PC-3 (cell line): ENCODE results near the gene TMEFF1. TPM values are rescaled to one million over a fixed set of nuclear protein-coding genes. Genes with fewer than 3 reads are reported as not detected.

Experiments used
- ATAC-seq: fragments of 200-7000 bp; cut with Tn5 transposase; 2 replicates; pipeline ENCODE4 v1.9.1; 2020; ENCODE audit warnings: mild to moderate bottlenecking, moderate library complexity
- BruUV-seq: library from RNA; stranded (reverse); fragments of 400-500 nt; replicated peaks from 2 replicates; lab custom pipeline; 2021; lab: Mats Ljungman, UMichigan
- CTCF ChIA-PET: fragments of 300-600 bp; sonication (Branson Sonifier 250); formaldehyde crosslinking; loops from one replicate; lab custom pipeline; 2022; ENCODE audit warnings: antibody characterized with exemption; lab: Charles Lee
- POLR2A ChIA-PET: fragments of 300-600 bp; sonication (Branson Sonifier 250); formaldehyde crosslinking; loops from one replicate; lab custom pipeline; 2022; ENCODE audit warnings: antibody characterized with exemption; ENCODE audit not compliant: unreplicated experiment; lab: Charles Lee
- DNase-seq: peaks from one replicate; pipeline ENCODE4 v3.0.0-alpha.2; 2015
- H2AFZ ChIP-seq: fragments of 300-600 bp; sonication (generic); 2 replicates; pipeline ENCODE4 v1.6.0; 2016; ENCODE audit warnings: antibody characterized with exemption, low read length
- H3F3A ChIP-seq: fragments of 300-600 bp; sonication (generic); one replicate; pipeline ENCODE4 v1.6.0; 2017; ENCODE audit warnings: antibody characterized with exemption, low read length, control low read depth, mild to moderate bottlenecking; ENCODE audit not compliant: unreplicated experiment
- H3K27ac ChIP-seq: fragments of 300-600 bp; sonication (generic); 2 replicates; pipeline ENCODE4 v1.5.1; 2016; ENCODE audit warnings: mild to moderate bottlenecking, low read length
- H3K27me3 ChIP-seq: fragments of 300-600 bp; sonication (generic); 2 replicates; pipeline ENCODE4 v1.6.1; 2016; ENCODE audit warnings: low read length, mixed read lengths
- H3K36me3 ChIP-seq: fragments of 300-600 bp; sonication (generic); 2 replicates; pipeline ENCODE4 v1.6.1; 2016; ENCODE audit warnings: low read depth, mixed run types, low read length, mixed read lengths
- H3K4me1 ChIP-seq: fragments of 300-600 bp; sonication (generic); 2 replicates; pipeline ENCODE4 v1.5.1; 2016; ENCODE audit warnings: low read length; ENCODE audit not compliant: insufficient read depth
- H3K4me2 ChIP-seq: fragments of 300-600 bp; sonication (generic); 2 replicates; pipeline ENCODE4 v1.6.0; 2016; ENCODE audit warnings: low read length
- H3K4me3 ChIP-seq: fragments of 300-600 bp; sonication (generic); 2 replicates; pipeline ENCODE4 v1.5.1; 2016; ENCODE audit warnings: mild to moderate bottlenecking, low read length, mixed read lengths
- H3K79me2 ChIP-seq: fragments of 300-600 bp; sonication (generic); 2 replicates; pipeline ENCODE4 v1.6.1; 2017; ENCODE audit warnings: low read length, mixed read lengths
- H3K9ac ChIP-seq: fragments of 300-600 bp; sonication (generic); 2 replicates; pipeline ENCODE4 v1.6.0; 2016; ENCODE audit warnings: mild to moderate bottlenecking, low read length
- H3K9me2 ChIP-seq: fragments of 300-600 bp; sonication (generic); replicated peaks from 2 replicates; pipeline ENCODE4 v1.6.1; 2016; ENCODE audit warnings: mixed run types, low read length, mixed read lengths
- H3K9me3 ChIP-seq: fragments of 300-600 bp; sonication (generic); 2 replicates; pipeline ENCODE4 v1.6.1; 2016; ENCODE audit warnings: low read length, mixed read lengths
- H4K20me1 ChIP-seq: fragments of 300-600 bp; sonication (generic); 2 replicates; pipeline ENCODE4 v1.6.1; 2016; ENCODE audit warnings: low read length, mixed read lengths
- CTCF ChIP-seq: fragments of 300-600 bp; sonication (generic); conservative IDR thresholded peaks from 2 replicates; pipeline ENCODE4 v1.5.1; 2017; ENCODE audit warnings: antibody characterized with exemption, low read depth, mild to moderate bottlenecking, low read length
- EZH2 ChIP-seq: fragments of 300-600 bp; sonication (generic); IDR thresholded peaks from one replicate; pipeline ENCODE4 v1.6.1; 2017; ENCODE audit warnings: antibody characterized with exemption, mild to moderate bottlenecking, low read length; ENCODE audit not compliant: unreplicated experiment
- EZH2phosphoT487 ChIP-seq: fragments of 300-600 bp; sonication (generic); IDR thresholded peaks from 2 replicates; pipeline ENCODE4 v1.6.1; 2018; ENCODE audit warnings: mild to moderate bottlenecking, antibody characterized with exemption, low read length, borderline replicate concordance
- intact Hi-C: fragments of 100-400 bp; cut with micrococcal nuclease; formaldehyde crosslinking; loops from 2 replicates; pipeline ENCODE4 v1.9.0; 2023
- total RNA-seq: library from RNA; depleted of rRNA; stranded (reverse); fragments of >200 nt; gene quantifications from 2 replicates; pipeline ENCODE4 v1.2.3, GENCODE V29; 2014

TMEFF1 gene
- total RNA-seq, 1 experiment from 2014 or later = not detected

GRCh38 chr9:100478192-100478591 is 5.2 kb downstream of the TMEFF1 start:
- ChIA-PET CTCF (no interaction called here), POLR2A (interaction anchor here (0.5 kb wide), 1 partner anchor 119 kb away, joined by 3 read pairs; no protein-coding TSS in a partner anchor)
- Histone ChIP-seq H3K27me3 (no peaks in the 10 kb centered on the region), H3K36me3 (no peaks in the 10 kb centered on the region), H3K79me2 (no peaks in the 10 kb centered on the region), H3K9ac (no peak overlapping the region), H3K4me1 (no peaks in the 10 kb centered on the region), H3K9me2 (no peaks in the 10 kb centered on the region), H3K27ac (no peak overlapping the region), H3F3A (no peaks in the 10 kb centered on the region), H4K20me1 (no peaks in the 10 kb centered on the region), H3K4me2 (no peak overlapping the region), H2AFZ (no peak overlapping the region), H3K9me3 (no peaks in the 10 kb centered on the region), H3K4me3 (no peak overlapping the region)
- intact Hi-C loops = no loop called here
- ATAC-seq = no peak
- DNase-seq = no peak
- no peak for TF ChIP-seq EZH2
- no peak for TF ChIP-seq EZH2phosphoT487
- no peak for TF ChIP-seq CTCF
- BruUV-seq = no TSS peak

GRCh38 chr9:100479820-100480219 is 6.9 kb downstream of the TMEFF1 start:
- H3K9me3 ChIP-seq = no peaks in the 10 kb centered on the region

More at GRCh38 chr9:100479820-100480219, 6.9 kb downstream of the TMEFF1 start:
- no peak overlapping the region for H2AFZ ChIP-seq
- no peak overlapping the region for H3K4me3 ChIP-seq
- H3K9me2 ChIP-seq = no peaks in the 10 kb centered on the region
- ATAC-seq = no peak
- ChIA-PET POLR2A (no interaction called here), CTCF (no interaction called here)
- H4K20me1 ChIP-seq = no peaks in the 10 kb centered on the region
- DNase-seq = no peak
- no peaks in the 10 kb centered on the region for H3K27me3 ChIP-seq
- H3F3A ChIP-seq = no peaks in the 10 kb centered on the region
- H3K27ac ChIP-seq = no peak overlapping the region
- no peak overlapping the region for H3K4me2 ChIP-seq
- TF ChIP-seq CTCF (no peak), EZH2phosphoT487 (no peak), EZH2 (no peak)
- H3K9ac ChIP-seq = no peak overlapping the region
- intact Hi-C loops = no loop called here
- BruUV-seq = no TSS peak
- no peaks in the 10 kb centered on the region for H3K4me1 ChIP-seq
- H3K79me2 ChIP-seq = no peaks in the 10 kb centered on the region
- H3K36me3 ChIP-seq = no peaks in the 10 kb centered on the region
